ENCODE results near the gene FBXW4.

DNA sequence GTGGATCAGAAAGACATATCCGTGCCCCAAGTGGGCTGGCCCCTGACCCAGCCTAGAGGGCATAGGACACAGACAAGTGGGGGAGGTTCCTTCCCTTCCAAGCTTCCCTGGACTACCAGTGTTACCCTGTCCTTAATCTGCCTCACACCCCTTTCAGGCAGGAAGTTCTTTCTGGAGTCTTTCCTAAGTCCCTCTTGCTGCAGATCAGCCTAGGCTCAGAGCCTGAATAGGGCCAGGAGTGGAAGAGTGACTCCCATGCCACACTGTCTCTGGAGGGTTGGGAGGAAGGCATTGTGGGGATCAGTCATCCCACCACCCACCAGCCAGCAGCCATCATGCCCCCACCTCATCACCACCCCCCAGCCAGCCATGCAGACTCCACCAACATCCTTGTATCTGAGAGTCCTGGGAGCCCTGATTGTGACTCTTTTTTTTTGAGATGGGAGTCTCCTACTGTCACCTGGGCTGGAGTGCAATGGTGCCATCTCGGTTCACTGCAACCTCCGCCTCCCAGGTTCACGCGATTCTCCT lies 129.5 kb downstream of the FBXW4 start:
- TF ChIP-seq CTCF (IDR thresholded peaks at IDR 0.05; ENCODE audit: insufficient read depth, low read depth, low read length): no peak
- TF ChIP-seq EZH2 (IDR thresholded peaks at IDR 0.05; ENCODE audit: insufficient read depth, low read length): no peak

Measured in astrocyte (in vitro differentiated cells and primary cell).